ENCODE data around the gene CAPRIN1.
"Not testable (repeated sequence)": the region's sequence is repeated elsewhere in the genome, so short reads cannot be mapped to it uniquely, and the experiment has no call there.

The CAPRIN1 gene

DNA sequence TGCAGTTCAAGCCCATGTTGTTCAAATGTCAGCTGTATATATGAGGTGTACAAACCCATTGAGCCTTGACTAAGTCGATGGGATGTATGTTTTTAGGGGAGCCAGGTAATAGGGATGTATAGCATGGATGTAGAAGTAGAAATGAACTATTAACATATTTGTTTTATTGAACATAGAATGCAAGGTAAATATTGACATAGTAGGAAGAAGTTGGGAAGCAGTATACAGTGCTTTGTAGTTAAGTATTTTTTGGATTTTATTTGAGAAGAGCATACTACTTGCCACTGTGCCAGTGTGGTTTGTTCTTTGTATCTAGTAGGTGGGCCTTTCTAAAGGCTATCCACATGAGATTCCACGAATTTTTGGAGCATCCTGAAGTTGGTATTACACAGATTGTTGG is 33.1 kb downstream of the CAPRIN1 start:
- in situ Hi-C loops (cut with HindIII; ENCODE audit: low sequenced_read_pairs): no loop called here

DNA sequence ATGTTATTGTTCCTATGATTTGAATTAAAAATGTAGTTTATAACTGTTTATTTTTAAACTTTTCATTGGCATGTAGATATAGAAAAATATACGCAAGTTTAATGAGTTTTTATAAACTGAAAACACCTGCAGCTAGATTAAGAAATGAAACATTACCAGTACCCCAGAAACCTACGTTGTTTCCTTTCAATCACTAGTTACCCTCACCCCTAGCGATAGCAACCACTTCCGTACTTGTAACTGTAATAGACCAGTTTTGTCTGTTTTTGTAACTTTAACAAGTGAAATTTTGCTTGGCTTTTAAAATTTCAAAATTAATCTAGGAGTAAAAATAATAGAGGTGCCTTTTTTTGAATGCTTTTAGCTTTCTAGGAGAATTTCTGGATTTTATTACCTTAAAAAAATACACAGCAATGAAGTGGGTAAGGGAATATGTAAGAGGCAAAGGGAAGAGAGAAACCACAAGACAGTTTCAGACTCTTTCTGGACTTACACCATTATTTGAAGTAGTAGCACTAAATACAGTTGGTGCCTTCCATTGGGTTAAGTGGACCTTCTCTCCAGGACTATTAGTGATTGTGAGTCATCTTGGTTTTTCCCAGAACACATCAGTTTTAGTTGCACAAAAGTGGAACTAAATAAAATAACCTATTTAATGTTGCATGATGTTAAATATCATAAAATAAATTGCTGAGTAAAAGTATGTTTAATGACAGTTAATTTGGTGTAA is 35.2 kb downstream of the CAPRIN1 start:
- in situ Hi-C loops (cut with HindIII; ENCODE audit: low sequenced_read_pairs): no loop called here

DNA sequence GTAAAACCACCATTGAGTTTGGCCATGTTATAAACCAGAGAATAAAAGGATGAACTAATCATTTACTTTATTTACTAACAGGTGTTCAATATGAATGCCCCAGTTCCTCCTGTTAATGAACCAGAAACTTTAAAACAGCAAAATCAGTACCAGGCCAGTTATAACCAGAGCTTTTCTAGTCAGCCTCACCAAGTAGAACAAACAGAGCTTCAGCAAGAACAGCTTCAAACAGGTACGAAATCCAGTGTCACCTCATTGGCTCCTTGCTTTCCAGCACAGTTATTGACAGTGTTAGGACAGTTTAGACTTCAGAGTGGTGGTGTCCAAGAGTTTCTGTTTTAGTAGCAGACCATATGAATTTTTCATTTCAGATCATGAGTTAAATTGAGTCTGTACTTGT is 40.3 kb downstream of the CAPRIN1 start:
- in situ Hi-C loops (cut with HindIII; ENCODE audit: low sequenced_read_pairs): no loop called here

DNA sequence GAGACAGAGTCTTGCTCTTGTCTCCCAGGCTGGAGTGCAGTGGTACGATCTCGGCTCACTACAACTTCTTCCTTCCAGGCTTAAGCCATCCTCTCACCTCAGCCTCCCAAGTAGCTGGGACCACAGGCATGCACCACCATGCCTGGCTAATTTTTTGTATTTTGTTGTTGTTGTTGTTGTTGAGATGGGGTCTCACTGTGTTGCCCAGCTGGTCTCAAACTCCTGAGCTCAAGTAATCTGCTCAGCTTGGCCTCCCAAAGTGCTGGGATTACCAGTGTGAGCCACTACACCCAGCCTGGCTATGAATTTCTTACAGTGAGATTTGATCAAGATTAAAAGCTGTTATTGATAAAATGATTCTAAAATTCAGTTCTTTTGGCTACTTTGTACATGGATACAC is 43.4 kb downstream of the CAPRIN1 start:
- in situ Hi-C loops (cut with HindIII; ENCODE audit: low sequenced_read_pairs): not testable (repeated sequence)

DNA sequence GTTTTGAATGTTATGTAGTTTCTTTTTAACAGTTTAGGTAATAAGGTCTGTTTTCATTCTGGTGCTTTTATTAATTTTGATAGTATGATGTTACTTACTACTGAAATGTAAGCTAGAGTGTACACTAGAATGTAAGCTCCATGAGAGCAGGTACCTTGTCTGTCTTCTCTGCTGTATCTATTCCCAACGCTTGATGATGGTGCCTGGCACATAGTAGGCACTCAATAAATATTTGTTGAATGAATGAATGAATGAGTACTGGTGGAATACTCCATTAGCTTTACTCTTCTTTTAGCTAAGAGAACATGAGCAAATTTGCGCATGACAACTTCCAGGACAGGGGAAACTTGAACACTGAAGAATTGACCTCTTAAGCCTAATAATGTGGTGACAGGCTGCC is 47.3 kb downstream of the CAPRIN1 start:
- in situ Hi-C loops (cut with HindIII; ENCODE audit: low sequenced_read_pairs): no loop called here

DNA sequence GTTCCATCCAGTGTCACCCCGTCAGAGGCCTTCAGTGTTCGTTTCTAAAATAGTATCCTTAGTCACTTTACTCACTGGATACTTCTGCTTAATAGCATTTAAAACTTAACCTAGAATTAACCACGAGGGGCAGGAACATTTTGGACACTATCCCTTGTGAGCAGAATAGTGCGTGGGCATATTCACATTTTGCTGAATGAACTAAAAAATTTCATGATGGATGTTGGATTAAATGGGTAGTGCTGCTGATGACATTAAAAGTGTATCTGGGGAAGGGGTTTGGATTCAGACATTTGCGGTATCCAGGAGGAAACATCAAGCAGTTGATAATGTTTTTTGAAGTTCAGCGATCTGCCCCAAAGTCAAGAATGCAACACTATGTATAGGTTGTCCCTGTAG is 53.1 kb downstream of the CAPRIN1 start:
- in situ Hi-C loops (cut with HindIII; ENCODE audit: low sequenced_read_pairs): no loop called here

DNA sequence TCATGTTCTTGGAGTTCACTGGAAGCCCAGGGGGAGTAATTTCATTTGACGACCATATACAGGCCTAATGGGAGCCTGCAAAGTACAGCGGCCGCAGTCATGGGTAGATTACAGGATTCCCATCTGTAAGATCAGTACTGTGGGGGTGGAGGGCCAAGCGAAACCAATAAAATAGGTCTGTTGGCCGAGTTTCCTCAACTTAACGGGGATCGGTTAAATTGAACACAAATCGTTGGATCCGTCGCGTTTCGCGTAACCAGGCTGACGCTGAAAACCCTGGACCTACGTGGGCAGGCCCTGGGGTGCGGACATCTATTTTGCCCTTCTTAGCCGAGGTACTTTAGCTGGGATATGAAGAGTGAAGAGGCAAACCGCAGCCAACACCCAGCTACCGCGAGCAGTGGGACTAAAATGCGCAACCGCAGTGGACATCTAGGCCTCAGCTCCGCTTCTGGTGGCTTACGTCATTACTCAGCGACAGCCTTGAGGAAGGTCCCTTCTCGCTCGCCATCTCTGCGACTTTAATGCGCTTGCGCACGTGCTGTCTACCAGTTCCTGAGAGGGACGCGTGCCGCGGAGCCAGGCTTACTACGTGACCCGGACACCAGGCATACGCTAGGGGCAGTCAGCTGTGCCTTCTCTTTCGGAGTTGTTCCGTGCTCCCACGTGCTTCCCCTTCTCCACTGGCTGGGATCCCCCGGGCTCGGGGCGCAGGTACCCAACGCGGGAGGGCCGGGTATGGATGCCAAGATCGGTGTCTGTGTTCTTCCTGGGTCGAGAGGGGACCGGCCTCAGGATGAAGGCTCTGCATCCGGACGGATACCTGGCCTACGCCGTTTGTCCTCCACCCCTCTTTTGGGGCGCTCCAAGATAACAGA is 53.8 kb downstream of the CAPRIN1 start, which contains the start of gene NAT10:
Gene NAT10 (plus strand): TSS at position 551 of the 878 bp plus-strand sequence. CDS start 2,597 bp downstream, outside the sequence.
- in situ Hi-C loops (cut with HindIII; ENCODE audit: low sequenced_read_pairs): no loop called here

DNA sequence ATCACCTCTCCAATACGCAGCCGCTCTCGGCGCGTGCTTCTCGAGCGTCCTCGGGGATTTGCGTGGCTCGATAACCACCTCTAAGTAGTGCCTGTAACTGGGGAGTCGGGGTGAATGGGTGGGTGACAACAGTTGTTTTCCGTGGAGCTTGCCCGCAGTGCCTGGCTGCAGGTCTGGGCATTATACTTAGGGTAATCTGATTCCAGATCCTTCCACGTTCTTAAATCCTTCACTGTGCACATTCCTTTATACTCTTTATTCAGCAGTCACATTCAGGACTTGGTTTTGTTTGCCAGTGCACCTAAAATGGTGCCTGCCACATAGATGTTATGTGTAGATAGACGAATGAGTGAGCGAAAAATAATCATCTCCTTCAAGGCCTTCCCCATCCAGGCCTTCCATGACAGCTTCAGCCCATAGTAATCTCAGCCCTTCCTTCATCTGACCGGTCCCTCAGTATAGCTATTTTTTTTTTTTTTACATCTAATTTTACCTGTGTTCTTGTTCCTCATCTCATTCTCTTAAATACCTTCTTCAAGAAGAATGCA is 54.5 kb downstream of the CAPRIN1 start:
- in situ Hi-C loops (cut with HindIII; ENCODE audit: low sequenced_read_pairs): no loop called here

DNA sequence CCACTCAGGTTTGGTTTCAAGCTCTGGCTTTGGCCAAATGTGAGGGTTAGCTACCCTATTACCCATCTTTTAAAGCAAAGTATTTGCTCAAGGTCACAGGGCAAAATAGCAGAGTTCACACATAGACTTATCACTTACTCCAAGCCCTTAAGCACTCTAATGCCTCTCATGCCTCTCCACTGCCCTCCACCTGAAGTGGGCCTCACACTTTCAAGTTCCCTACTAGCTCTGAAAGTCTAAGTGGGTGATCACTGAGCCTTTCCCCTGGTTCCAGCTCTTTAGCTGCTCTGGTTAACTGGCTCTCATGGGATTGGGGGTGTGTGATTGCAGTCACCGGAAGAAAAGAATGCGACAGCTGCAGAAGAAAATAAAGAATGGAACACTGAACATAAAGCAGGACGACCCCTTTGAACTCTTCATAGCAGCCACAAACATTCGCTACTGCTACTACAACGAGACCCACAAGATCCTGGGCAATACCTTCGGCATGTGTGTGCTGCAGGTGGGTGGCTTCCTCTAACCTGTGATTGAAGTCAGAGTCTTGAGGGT is 60.3 kb downstream of the CAPRIN1 start:
- in situ Hi-C loops (cut with HindIII; ENCODE audit: low sequenced_read_pairs): no loop called here

DNA sequence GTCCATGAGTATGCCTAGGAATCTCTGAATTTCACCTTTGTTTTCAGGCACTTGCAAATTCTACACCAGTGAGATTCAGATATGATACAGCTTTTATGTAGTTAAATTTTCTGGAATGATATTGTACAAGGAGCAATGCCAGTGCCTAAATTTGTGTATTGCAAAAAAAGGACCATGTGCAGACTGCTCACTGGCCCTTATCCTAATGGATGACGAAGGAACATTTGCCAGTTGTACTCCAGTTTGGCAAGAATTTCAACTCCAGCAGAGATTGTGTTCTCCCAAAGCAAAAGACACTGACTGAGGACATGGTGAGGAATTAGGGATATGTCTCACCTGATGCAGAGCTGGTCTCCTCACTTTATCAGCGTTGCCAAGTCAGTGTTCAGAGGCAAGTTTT is 62.5 kb downstream of the CAPRIN1 start:
- in situ Hi-C loops (cut with HindIII; ENCODE audit: low sequenced_read_pairs): no loop called here

DNA sequence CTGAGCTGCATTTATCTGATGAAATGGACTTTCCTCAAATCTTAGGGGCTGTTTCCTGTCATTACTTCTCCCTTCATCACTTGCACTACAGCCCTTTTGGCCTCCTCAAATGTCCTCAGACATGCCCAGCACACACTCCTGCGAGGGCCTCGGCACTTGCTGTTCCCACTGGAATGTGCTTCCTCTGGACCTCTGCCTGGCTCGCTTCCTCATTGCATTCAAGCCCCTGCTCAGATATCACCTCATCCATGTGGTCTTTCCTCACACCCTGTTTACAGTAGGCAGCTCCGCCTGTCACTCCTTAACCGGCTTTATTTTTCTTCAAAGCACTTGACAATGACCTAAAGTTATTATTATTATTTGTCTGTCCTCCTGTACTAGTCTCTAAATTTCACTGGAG is 62.9 kb downstream of the CAPRIN1 start:
- in situ Hi-C loops (cut with HindIII; ENCODE audit: low sequenced_read_pairs): no loop called here

DNA sequence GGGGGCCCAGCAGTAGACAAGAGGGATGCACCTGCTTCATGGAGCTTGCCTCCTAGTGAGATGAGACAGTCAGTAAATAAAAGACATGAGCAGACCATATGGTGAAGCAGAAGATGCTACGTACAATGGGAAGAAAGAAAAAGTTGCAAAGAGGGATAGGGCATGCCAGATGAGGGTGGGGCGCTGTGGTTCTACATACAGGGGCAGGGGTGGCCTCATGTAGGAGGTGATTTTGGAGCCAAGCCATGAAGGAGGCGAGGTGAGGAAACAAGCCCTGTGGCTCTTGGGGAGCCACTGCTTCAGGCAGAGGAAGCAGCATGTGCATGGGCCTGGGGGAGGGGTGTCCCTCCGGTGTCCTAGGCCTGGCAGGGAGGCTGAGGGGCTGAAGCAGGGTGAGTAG is 69.1 kb downstream of the CAPRIN1 start:
- in situ Hi-C loops (cut with HindIII; ENCODE audit: low sequenced_read_pairs): no loop called here

DNA sequence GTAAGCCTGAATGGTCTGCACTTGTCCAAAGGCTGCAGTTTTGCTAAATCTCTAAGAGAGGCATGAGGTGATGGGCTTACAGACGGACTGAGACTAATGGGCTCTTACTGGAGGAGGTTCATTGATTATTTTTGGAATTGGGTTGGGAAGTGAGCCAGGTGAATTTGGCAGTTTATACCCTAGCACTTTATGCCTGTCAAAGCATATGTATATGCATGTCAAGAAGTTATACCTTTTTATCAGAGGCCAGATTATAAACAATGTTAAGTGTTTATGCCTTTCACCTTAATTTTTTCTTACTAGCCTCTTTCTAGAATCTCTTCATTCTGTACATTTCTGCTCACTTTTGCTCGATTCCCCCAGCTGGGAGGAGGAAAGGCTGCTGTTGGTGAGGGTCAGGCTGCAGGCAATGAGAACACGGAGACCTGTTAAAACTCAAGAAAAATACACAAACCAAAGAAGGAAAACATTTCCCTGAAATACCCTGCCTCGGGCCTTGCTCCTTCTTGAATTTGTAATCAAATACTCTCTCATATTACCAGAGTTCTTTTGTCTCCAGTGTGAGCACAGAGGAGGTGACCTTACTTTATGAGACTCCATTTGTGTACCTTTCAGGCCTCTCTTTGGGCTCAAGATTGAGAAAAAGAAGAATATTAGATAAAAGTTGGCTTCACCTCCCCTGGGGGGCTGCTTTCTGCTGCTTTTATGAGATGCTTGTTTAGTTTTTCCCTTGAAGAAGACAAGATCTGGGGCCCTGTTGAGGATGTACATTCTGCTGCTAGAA is 73.5 kb downstream of the CAPRIN1 start:
- in situ Hi-C loops (cut with HindIII; ENCODE audit: low sequenced_read_pairs): no loop called here

DNA sequence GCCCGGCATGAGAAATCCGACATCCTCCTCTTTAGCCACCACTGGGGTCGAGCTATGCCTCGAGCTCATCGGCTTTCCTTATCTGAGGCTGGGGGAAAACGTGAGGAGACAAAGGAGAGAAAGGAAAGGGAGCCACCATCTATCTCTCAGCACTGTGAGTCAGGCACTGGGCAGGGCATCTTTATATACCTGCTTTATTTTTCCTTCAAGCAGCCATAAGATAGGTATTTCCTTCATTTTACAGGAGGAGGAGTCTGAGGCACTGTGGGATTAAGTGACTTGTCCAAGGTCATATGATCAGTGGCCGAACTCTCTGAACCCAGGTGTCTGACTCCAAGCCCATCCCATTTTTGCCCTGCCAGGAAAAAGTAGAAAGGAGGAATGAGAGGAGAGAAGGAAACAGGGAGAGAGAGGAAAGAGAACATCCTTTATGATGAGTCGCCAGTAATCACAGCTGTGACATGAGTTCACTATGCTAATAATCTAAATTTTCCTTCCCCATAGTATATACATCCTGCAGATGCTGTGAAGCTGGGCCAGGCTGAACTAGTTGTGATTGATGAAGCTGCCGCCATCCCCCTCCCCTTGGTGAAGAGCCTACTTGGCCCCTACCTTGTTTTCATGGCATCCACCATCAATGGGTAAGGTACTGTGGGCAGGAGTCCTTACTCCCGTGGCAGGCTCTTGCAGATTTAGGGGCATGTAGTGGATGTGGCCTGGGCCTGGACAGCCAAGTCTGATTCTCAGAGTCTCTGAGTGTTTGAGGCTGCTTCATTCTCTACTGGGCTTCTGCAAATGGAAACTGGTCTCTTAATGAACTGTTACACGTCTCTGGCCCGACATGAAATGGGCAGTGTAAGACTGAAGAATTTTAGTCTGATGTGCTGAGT is 75.7 kb downstream of the CAPRIN1 start:
- in situ Hi-C loops (cut with HindIII; ENCODE audit: low sequenced_read_pairs): no loop called here

DNA sequence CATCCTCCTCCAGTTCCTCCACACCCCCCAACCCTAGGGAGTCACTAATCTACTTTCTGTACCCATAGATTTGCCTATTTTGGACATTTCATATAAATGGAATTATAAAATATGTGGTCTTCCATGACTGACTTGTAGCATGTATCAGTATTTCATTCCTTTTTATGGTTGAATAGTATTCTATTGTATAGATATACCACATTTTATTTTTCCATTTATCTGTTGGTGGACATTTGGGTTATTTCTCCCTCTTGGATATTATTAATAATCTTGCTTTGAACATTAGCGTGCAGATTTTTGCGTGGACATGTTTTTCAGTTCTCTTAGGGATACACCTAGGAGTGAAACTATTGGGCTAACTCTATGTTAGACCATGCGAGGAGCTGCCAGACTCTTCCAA is 77.3 kb downstream of the CAPRIN1 start:
- in situ Hi-C loops (cut with HindIII; ENCODE audit: low sequenced_read_pairs): no loop called here

DNA sequence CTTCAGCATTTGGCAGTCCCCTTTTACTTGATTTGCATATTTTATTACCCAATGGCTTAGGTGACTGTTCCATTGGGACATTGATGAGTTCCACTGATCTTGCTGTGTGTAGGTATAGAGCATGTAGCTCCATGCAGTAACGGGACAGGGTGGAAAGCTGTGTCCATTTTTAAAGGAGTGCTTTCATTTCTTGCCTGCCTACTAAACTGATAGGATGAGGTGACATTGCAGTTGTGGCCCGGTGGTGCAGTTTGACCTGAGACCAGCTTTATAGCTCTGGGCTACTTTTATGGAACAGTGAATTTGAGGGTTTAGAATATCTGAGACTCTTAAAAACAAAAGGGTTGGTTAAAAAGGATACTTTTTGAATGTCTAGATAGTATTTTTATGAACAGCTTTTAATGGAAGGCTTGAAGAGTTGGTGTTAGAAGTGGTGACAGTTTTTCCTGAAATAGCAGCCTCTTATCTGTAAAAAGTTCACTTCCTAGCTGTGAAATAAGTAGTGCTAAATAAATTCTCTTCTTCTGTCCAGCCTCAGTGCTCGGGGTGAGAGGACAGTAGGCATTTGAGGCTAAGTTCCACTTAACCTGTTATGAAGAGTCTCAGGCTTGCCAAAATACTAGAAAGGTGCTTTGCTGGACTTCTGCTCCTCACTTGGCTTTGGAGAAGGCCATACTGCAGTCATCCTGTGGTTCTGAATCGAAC is 80.9 kb downstream of the CAPRIN1 start:
- in situ Hi-C loops (cut with HindIII; ENCODE audit: low sequenced_read_pairs): no loop called here

DNA sequence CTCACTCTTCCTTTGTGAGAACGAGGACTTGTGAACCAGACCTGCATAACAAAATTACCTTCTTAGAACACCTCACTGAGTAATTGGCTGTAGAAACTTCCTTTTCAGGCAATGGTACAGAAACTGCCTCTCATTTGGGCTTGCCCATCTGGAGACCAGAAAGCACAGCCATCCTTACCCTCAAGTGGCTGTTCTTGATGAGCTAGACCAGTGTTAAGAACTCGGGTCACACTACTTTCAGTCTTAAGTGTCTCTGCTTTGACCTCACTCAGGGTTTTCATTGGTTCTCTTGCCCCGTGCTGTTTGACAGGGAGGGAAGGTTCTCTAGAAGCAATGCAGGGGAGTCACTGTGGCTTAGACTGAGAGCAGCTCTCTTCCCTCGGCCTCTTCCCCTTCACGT is 83.2 kb downstream of the CAPRIN1 start:
- in situ Hi-C loops (cut with HindIII; ENCODE audit: low sequenced_read_pairs): no loop called here

DNA sequence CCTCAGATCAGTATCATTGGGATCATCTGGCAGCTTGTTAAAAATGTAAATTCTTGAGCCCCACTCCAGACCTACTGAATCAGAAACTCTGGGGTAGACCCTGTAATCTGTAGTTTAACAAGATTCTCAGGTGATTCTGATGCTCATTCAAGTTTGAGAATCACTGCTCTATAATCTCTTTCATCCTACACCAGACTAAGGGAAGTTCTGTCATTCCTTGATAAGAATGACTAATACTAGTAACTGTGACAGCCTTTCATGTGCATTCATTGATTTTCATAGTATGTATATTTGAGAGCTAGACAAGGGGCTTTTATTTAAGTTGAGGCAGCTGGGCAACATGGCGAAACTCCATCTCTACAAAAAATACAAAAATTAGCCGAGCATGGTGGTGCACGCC is 83.9 kb downstream of the CAPRIN1 start:
- in situ Hi-C loops (cut with HindIII; ENCODE audit: low sequenced_read_pairs): no loop called here

DNA sequence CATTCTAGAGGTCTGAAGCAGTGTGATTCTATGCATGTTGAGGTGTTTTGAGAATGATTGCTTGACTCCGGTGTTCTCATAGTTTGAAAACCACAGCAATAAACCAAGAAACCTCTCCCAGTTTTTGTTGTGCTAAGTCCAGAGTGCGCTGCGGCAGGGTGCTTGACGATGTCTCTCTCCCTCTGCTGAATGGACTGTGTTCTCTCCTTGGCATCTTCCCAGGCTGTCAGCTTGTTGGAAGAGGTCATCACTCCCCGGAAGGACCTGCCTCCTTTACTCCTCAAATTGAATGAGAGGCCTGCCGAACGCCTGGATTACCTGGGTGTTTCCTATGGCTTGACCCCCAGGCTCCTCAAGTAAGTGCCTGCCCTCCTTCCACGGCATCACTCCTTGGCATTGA is 84.9 kb downstream of the CAPRIN1 start:
- in situ Hi-C loops (cut with HindIII; ENCODE audit: low sequenced_read_pairs): no loop called here

Data from DLD1 (cell line).